ENCODE data around the gene CRADD. TPM values are rescaled to one million over a fixed set of nuclear protein-coding genes. Genes with fewer than 3 reads are reported as not detected.
A peak's percentile ranks its signal among the peaks of the same experiment; 100 is the strongest.
"Not testable (repeated sequence)": the region's sequence is repeated elsewhere in the genome, so short reads cannot be mapped to it uniquely, and the experiment has no call there.

The CRADD gene
- total RNA-seq, 1 donor from 2014 or later = 18.8 TPM

GRCh38 chr12:93882763-93883162 lies 205.6 kb downstream of the CRADD start:
- peaks cover 9% of the 10 kb centered on the region for H3K9me3 Mint-ChIP-seq (ENCODE audit: unreplicated experiment)
- no peak overlapping the region for H3K4me3 Mint-ChIP-seq (ENCODE audit: unreplicated experiment)
- peak overlapping the region; percentile 46 for H3K27ac Mint-ChIP-seq (ENCODE audit: unreplicated experiment)
- DNase-seq = no peak
- peaks cover 4% of the 10 kb centered on the region for H3K27me3 Mint-ChIP-seq (ENCODE audit: unreplicated experiment)
- peaks cover 6% of the 10 kb centered on the region for H3K36me3 Mint-ChIP-seq (ENCODE audit: unreplicated experiment)
- peaks cover 2% of the 10 kb centered on the region for H3K4me1 Mint-ChIP-seq (ENCODE audit: low read depth, unreplicated experiment)
- TF ChIP-seq, protein P1, sequence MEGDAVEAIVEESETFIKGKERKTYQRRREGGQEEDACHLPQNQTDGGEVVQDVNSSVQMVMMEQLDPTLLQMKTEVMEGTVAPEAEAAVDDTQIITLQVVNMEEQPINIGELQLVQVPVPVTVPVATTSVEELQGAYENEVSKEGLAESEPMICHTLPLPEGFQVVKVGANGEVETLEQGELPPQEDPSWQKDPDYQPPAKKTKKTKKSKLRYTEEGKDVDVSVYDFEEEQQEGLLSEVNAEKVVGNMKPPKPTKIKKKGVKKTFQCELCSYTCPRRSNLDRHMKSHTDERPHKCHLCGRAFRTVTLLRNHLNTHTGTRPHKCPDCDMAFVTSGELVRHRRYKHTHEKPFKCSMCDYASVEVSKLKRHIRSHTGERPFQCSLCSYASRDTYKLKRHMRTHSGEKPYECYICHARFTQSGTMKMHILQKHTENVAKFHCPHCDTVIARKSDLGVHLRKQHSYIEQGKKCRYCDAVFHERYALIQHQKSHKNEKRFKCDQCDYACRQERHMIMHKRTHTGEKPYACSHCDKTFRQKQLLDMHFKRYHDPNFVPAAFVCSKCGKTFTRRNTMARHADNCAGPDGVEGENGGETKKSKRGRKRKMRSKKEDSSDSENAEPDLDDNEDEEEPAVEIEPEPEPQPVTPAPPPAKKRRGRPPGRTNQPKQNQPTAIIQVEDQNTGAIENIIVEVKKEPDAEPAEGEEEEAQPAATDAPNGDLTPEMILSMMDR (IDR thresholded peaks at IDR 0.05; ENCODE audit: partially characterized antibody, unreplicated experiment) = no peak

- Mint-ChIP-seq H3K36me3 (ENCODE audit: unreplicated experiment) (peaks cover 5% of the 10 kb centered on the region), H3K9me3 (ENCODE audit: unreplicated experiment) (peaks cover 9% of the 10 kb centered on the region), H3K27me3 (ENCODE audit: unreplicated experiment) (peaks cover 4% of the 10 kb centered on the region), H3K27ac (ENCODE audit: unreplicated experiment) (no peak overlapping the region), H3K4me1 (ENCODE audit: low read depth, unreplicated experiment) (peaks cover 2% of the 10 kb centered on the region), H3K4me3 (ENCODE audit: unreplicated experiment) (no peak overlapping the region)
- DNase-seq = no peak
- TF ChIP-seq, protein P1 (IDR thresholded peaks at IDR 0.05; ENCODE audit: partially characterized antibody, unreplicated experiment) = no peak
These were observed 206.4 kb downstream of the CRADD start for GRCh38 chr12:93883436-93884154.

GRCh38 chr12:93884794-93885460 lies 207.8 kb downstream of the CRADD start:
- H3K9me3 Mint-ChIP-seq (ENCODE audit: unreplicated experiment) = peaks cover 5% of the 10 kb centered on the region
- no peak overlapping the region for H3K27ac Mint-ChIP-seq (ENCODE audit: unreplicated experiment)
- TF ChIP-seq, protein P1 (IDR thresholded peaks at IDR 0.05; ENCODE audit: partially characterized antibody, unreplicated experiment) = no peak
- DNase-seq = no peak
- no peak overlapping the region for H3K4me3 Mint-ChIP-seq (ENCODE audit: unreplicated experiment)
- peaks cover 4% of the 10 kb centered on the region for H3K27me3 Mint-ChIP-seq (ENCODE audit: unreplicated experiment)
- H3K4me1 Mint-ChIP-seq (ENCODE audit: low read depth, unreplicated experiment) = peaks cover 2% of the 10 kb centered on the region
- H3K36me3 Mint-ChIP-seq (ENCODE audit: unreplicated experiment) = no peaks in the 10 kb centered on the region

GRCh38 chr12:93885973-93886532 lies 208.9 kb downstream of the CRADD start:
- H3K27ac Mint-ChIP-seq (ENCODE audit: unreplicated experiment); H3K4me3 Mint-ChIP-seq (ENCODE audit: unreplicated experiment); H3K4me1 Mint-ChIP-seq (ENCODE audit: low read depth, unreplicated experiment); H3K36me3 Mint-ChIP-seq (ENCODE audit: unreplicated experiment); DNase-seq; H3K9me3 Mint-ChIP-seq (ENCODE audit: unreplicated experiment); H3K27me3 Mint-ChIP-seq (ENCODE audit: unreplicated experiment): not testable (repeated sequence)

DNA sequence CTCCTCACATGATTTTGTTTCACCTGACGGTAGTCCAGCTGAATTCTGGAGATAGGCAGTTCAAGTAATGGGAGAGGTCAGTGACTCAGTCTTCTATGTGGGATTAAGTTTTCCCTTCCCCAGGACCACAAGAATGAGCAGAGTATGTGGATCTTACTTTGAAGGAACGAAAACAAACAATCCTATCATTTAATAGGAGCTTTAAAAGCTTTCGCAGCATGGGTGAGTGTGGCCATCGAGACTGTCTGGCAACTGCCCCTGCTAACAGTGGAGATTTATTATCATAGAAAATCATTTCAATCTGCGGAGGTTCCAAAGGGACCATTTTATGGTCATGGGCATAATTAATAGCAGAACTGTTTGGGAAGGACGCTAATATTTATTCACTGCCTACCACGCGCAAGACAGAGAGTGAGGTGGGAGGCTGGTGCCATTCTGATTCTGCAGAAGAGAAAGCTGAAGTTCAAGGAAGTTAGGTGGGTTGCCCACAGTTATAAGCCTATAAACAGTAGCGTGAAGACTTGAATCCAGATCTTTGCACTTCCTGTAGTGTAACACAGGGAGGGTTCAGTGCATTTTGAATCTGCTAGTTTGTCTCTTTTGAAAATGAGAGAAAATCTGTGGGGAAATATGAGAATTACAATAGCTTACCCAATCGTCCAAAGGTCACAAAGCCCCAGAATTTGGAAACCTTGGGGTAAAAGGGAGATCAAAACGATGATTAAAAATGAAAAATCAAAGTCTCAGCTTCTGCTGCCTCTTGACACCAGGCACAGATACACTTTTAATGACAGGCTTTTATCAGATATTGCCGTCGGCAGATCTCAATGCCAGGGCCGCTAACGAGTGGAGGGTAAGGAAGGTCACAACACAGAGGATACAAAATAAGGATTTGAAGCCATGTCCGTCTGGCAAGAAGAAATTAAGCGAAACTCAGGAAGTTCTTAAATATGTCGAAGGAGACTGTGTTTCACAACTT lies 209.6 kb downstream of the CRADD start:
- TF ChIP-seq, protein P1 (IDR thresholded peaks at IDR 0.05; ENCODE audit: partially characterized antibody, unreplicated experiment) = no peak
- peaks cover 7% of the 10 kb centered on the region for H3K27me3 Mint-ChIP-seq (ENCODE audit: unreplicated experiment)
- H3K27ac Mint-ChIP-seq (ENCODE audit: unreplicated experiment) = no peak overlapping the region
- DNase-seq = no peak
- H3K4me1 Mint-ChIP-seq (ENCODE audit: low read depth, unreplicated experiment) = peaks cover 4% of the 10 kb centered on the region
- no peak overlapping the region for H3K4me3 Mint-ChIP-seq (ENCODE audit: unreplicated experiment)
- peaks cover 5% of the 10 kb centered on the region for H3K9me3 Mint-ChIP-seq (ENCODE audit: unreplicated experiment)
- no peaks in the 10 kb centered on the region for H3K36me3 Mint-ChIP-seq (ENCODE audit: unreplicated experiment)
